Activated CD4-positive, CD25-positive, alpha-beta regulatory T cell (primary cell): ENCODE results near the gene BMPR1A.
"Not testable (repeated sequence)": the region's sequence is repeated elsewhere in the genome, so short reads cannot be mapped to it uniquely, and the experiment has no call there.

Experiments
- DNase-seq, 4 experiments: peaks; one replicate each; lab custom pipeline; 2025; lab: John Stamatoyannopoulos, UW

Gene BMPR1A

DNA sequence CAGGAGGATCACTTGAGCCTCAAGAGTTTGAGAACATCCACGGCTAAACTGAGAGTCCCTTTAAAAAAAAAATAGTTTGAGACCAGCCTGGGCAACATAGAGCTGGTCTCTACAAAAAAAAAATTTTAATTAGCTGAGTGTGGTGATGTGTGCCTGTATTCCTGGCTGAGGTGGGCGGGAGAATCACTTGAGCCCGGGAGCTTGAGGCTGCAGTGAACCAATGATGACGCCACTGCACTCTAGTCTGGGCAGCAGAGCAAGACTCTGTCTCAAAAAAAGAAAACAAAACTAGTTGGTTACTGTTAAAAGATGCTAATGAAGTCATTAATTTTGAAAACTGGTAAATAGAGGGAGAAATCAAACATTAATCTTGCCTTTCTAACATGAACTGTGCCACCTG lies 124.6 kb downstream of the BMPR1A start:
- no peak for DNase-seq

DNA sequence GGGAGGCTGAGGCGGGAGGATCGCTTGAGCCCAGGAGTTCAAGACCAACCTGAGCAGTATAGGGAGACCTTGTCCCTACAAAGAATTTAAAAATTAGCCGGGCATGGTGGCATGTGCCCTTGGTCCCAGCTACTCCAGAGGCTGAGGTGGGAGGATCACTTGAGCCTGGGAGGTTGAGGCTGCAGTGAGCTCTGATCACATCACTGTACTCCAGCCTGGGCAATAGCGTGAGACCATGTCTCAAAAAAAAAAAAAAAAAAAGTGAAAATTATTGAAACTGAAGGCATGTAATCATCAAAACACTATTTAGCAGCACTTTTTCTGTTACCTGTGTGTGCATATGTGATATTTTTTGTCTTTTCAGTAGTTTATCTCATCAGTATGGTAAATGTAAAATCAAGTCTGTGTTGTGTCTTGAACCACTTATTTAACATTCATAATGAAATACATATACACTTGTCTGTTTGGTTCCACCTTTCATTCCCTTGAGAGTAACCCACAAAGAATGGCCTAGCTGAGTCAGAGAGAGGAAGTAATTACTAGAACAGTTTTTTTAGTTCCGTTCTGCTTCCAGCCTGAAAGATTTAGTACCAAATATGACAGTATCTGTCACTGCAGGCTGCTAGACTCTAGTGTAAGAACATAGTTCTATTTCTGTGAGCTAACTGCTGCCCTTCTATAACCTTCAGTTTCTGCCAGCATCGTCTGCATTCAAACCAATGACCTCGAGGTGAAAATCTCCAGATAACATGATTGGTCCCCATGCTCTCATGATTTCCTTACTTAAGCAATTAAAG lies 132.4 kb downstream of the BMPR1A start:
- DNase-seq, result no peak

DNA sequence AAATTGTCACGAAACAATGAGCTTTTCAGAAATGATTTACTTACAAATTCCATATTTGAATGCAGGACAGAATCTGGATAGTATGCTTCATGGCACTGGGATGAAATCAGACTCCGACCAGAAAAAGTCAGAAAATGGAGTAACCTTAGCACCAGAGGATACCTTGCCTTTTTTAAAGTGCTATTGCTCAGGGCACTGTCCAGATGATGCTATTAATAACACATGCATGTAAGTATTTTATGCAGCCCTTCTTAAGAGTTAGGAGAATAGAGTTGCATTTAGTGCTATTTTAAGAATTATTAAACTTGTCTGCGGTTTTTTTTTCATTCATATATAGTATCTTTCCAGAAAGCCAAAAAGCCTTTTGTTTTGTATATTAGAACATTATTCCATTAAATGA lies 133.6 kb downstream of the BMPR1A start:
- DNase-seq, result no peak

- DNase-seq, result no peak
Observed at GRCh38 chr10:86898511-86898910, 142.1 kb downstream of the BMPR1A start.

DNA sequence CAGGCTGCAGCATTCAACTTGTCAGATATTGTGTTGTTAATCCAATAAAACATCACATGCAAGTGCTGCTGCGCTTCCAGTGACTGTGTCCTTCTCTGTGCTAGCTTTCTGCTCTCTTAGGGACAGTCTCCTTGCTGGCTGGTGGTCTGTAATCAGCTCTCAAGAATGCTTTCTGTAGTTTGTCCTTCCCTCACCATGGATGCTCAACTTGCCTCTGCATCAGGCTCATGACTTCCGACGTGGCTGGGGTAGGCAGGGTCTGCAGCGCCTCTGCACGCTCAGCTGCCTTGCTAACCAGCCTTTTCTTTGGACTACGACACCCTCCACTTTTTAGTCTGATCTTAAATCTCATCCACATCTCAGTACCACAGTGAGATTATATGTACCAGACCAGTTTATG lies 142.7 kb downstream of the BMPR1A start:
- DNase-seq, result no peak

GRCh38 chr10:86899670-86900276 lies 143.4 kb downstream of the BMPR1A start:
- DNase-seq, result peak in 2 of 4 experiments; percentile 3 to 6

GRCh38 chr10:86900955-86901354 lies 144.5 kb downstream of the BMPR1A start:
- no peak for DNase-seq

GRCh38 chr10:86904600-86904999 lies 148.2 kb downstream of the BMPR1A start:
- DNase-seq, result no peak

GRCh38 chr10:86905429-86905828 lies 149.0 kb downstream of the BMPR1A start:
- no peak for DNase-seq

GRCh38 chr10:86914734-86915133 lies 158.3 kb downstream of the BMPR1A start:
- no peak for DNase-seq

DNA sequence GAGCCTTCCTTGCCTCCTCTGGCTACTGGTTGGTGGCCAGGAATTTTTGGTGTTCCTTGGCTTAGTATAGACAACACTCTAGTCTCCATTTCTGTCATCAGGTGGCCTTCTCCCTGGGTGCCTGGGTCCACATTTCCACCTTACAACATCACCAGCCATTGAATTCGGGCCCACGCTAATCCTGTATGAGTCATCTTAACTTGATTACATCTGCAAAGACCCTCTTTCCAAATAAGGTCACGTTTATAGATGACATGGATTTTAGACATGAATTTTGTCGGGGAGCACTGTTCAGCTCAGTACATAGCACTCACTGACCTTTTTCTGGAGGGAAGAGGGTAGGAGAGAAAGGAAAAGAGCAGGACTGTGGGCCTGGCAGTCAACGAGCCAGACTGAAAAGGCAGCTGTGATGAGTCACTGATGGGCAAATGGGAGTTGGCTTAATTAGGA lies 161.6 kb downstream of the BMPR1A start:
- no peak for DNase-seq

DNA sequence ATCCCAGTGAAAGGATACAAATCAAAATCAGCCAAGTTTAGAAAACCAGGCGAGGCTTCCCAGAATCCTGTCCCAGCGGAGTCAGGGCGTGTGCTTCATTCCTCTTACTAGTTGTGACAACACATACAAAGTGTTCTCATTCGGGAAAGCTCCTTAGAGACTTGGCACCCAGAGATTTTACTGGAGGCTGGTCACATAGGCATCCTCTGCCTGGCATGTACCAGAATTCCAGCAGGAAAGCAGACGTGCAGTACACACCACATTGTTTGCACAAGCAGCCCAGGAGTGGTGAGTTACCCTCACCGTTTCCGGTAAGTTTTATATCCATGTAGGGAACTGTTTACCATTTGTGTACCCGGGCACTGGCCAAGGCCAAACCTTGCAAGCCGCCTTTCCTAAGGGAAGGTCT lies 166.1 kb downstream of the BMPR1A start:
- no peak for DNase-seq

DNA sequence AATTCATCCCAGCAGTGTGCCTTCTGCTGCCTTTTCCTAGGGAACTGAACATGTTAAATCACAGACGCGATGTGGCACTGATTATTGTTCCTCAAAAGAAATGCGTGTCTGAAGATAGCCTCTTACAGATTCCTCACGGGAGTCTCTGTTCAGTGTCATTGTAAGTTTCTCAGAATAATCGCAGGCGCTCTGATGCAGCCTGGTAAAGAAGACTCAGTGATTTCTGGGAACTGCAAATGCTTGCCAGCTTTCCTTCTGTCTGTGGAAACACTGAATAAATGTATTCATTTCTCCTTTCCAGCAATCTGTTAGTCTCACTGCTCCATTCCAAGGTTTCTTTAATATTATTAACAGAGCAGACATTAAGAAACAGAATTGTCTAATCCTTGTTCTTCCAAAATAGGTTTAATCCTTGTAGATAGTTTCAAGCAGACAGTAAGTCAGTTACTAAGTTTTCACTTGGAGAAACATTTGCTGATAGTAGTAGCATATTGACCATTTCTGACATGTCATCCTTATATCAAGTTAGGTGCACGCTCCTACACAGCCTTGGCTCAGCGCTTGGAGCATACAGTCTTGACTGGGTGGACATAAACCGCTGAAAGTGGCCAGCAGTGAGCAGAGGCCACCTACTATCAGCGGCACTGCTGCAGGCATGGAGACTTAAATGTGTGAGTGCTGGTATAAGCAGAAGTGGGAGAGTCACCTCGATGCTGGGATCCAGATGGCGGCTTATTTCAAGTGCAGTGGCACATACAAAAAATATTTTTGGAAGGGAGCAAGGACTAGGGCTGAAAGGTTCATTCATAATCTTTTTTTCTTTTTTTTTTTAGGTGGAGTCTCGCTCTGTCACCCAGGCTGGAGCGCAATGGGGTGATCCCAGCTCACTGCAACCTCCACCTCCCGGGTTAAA lies 173.3 kb downstream of the BMPR1A start:
- no peak for DNase-seq

GRCh38 chr10:86931872-86932271 lies 175.5 kb downstream of the BMPR1A start:
- no peak for DNase-seq

DNA sequence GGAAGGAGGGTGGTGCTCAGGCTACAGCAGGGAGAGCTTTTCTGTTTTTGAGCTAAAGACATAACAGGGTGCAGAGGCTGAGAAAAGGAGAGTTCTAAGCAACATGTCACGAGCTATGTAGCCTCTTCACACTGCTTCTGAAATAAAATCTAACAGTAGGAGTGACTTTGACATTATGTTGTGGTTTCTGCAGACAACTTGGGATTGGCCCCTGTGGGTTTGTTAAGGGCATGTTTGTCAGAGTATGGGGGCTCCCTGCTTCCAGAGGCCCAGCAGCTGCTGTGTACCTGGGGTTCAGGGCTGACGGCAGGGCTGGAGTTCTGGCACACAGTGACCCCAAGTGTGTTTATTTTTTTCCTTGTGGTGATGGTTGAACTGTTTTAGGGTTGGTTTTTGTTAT lies 176.3 kb downstream of the BMPR1A start:
- no peak for DNase-seq

DNA sequence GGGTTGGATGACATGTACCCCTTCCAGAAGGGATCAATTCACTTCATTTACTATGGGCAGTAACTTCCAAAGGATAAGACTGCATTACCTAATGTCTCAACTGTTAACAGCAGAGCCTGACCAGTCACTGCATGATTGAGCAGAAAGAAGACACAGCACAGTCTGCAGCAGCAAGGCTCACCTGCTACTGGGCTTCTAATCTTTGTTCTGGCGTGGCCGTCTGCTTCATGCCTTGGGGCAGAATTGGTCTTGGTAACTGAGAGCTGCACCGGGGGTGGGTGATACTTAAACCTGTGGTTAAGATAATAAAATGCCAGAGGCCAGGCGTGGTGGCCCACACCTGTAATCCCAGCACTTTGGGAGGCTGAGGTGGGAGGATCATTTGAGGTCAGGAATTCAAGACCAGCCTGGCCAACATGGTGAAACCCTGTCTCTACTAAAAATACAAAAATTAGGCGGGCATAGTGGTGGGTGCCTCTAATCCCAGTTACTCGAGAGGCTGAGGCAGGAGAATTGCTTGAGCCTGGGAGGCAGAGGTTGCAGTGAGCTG lies 177.8 kb downstream of the BMPR1A start:
- not testable (repeated sequence) for DNase-seq

GRCh38 chr10:86936661-86937501 lies 180.5 kb downstream of the BMPR1A start:
- DNase-seq, result no peak

DNA sequence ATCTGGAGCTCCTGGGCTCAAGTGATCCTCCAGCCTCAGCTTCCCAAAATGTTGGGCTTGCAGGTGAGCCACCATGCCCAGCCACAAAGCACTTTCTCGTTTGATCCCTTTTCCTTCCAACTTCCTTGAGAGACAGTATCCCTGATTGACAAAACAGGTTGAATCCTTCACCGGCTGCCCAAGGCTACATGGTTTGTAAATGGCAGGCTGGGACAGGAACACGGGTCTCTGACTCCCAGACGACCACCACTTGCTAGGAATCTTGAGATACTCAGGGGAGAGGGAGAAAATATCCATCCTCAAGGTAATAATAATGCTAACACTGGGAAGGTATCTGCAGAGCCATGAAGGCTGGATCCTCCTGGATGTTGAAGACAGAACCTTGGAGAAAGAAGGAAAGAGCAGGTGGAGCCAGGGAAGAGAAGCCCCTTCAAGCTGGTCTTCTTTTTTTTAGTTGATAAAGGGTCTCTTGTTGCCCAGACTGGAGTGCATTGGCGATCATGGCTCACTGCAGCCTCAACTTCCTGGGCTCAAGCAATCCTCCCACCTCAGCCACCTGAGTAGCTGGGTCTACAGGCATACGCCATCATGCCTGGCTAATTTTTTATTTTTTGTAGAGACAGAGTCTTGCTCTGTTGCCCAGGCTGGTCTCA lies 181.2 kb downstream of the BMPR1A start:
- DNase-seq, result no peak

- no peak for DNase-seq
Observed at GRCh38 chr10:86938260-86938659, 181.8 kb downstream of the BMPR1A start.

DNA sequence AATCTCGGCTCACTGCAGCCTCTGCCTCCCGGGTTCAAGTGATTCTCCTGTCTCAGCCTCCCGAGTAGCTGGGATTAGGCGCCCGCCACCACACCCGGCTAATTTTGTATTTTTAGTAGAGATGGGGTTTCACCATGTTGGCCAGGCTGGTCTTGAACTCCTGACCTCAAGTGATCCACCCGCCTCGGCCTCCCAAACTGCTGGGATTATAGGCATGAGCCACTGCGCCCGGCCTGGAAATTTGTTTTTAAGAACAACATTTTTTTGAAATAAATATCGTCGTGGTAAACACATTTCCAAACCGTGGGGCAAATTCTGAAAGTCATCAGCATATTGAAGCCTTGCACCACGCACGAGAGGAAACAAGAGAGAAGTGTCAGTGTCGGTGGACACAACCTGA lies 183.7 kb downstream of the BMPR1A start:
- DNase-seq, result not testable (repeated sequence)

GRCh38 chr10:86940677-86941076 lies 184.3 kb downstream of the BMPR1A start:
- DNase-seq, result no peak
